Adrenal gland (tissue), 5 donors: ENCODE data around the gene ADGRE3.
"Not testable (repeated sequence)": the region's sequence is repeated elsewhere in the genome, so short reads cannot be mapped to it uniquely, and the experiment has no call there.

Experiments used
- POLR2A ChIP-seq, 2 donors: fragments of 450-650 bp; IDR thresholded peaks; one replicate each; pipeline ENCODE4 v1.6.1; 2017; ENCODE audit warnings: antibody characterized with exemption in 2 of 2, mild to moderate bottlenecking in 2 of 2, moderate library complexity in 1 of 2
- TF ChIP-seq, protein P1 (sequence below), 6 experiments: fragments of 450-650 bp in 4 of 6; fragments of 200-600 bp in 2 of 6; sonication (generic) in 1 of 6; IDR thresholded peaks; 1 replicate in 5 of 6; 2 replicates in 1 of 6; pipeline versions ENCODE4 v1.5.1 to v1.8.0; 2016 to 2021; ENCODE audit warnings: antibody characterized with exemption in 6 of 6, mild to moderate bottlenecking in 2 of 6, moderate library complexity in 1 of 6
- donor health status: DM: no; HTN: no; CAD: no.

GRCh38 chr19:14589433-14589832 lies 85.2 kb downstream of the ADGRE3 start:
- TF ChIP-seq, protein P1, sequence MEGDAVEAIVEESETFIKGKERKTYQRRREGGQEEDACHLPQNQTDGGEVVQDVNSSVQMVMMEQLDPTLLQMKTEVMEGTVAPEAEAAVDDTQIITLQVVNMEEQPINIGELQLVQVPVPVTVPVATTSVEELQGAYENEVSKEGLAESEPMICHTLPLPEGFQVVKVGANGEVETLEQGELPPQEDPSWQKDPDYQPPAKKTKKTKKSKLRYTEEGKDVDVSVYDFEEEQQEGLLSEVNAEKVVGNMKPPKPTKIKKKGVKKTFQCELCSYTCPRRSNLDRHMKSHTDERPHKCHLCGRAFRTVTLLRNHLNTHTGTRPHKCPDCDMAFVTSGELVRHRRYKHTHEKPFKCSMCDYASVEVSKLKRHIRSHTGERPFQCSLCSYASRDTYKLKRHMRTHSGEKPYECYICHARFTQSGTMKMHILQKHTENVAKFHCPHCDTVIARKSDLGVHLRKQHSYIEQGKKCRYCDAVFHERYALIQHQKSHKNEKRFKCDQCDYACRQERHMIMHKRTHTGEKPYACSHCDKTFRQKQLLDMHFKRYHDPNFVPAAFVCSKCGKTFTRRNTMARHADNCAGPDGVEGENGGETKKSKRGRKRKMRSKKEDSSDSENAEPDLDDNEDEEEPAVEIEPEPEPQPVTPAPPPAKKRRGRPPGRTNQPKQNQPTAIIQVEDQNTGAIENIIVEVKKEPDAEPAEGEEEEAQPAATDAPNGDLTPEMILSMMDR (IDR thresholded peaks at IDR 0.05): not testable (repeated sequence)
- TF ChIP-seq POLR2A (IDR thresholded peaks at IDR 0.05): not testable (repeated sequence)
